Epithelial cell of proximal tubule (primary cell): ENCODE results near the gene ZNF76. TPM values are rescaled to one million over a fixed set of nuclear protein-coding genes. Genes with fewer than 3 reads are reported as not detected.

Experiments
- DNase-seq: peaks from one replicate; pipeline ENCODE4 v3.0.0-alpha.2; 2011; ENCODE audit warnings: low read depth
- H3K4me3 ChIP-seq: 2 replicates; pipeline ENCODE4 v1.5.1; 2011; ENCODE audit warnings: low read depth, mild to moderate bottlenecking, low read length
- total RNA-seq: library from RNA; depleted of rRNA; stranded (reverse); fragments of >200 nt; gene quantifications from 2 replicates; pipeline ENCODE4 v1.2.3, GENCODE V29; 2015
- TF ChIP-seq, protein P1 (sequence below): conservative IDR thresholded peaks from 2 replicates; pipeline ENCODE4 v1.5.1; 2012; ENCODE audit warnings: low read depth, mild to moderate bottlenecking, low read length

ZNF76 gene
- total RNA-seq, 1 donor from 2014 or later = 11.5 TPM

DNA sequence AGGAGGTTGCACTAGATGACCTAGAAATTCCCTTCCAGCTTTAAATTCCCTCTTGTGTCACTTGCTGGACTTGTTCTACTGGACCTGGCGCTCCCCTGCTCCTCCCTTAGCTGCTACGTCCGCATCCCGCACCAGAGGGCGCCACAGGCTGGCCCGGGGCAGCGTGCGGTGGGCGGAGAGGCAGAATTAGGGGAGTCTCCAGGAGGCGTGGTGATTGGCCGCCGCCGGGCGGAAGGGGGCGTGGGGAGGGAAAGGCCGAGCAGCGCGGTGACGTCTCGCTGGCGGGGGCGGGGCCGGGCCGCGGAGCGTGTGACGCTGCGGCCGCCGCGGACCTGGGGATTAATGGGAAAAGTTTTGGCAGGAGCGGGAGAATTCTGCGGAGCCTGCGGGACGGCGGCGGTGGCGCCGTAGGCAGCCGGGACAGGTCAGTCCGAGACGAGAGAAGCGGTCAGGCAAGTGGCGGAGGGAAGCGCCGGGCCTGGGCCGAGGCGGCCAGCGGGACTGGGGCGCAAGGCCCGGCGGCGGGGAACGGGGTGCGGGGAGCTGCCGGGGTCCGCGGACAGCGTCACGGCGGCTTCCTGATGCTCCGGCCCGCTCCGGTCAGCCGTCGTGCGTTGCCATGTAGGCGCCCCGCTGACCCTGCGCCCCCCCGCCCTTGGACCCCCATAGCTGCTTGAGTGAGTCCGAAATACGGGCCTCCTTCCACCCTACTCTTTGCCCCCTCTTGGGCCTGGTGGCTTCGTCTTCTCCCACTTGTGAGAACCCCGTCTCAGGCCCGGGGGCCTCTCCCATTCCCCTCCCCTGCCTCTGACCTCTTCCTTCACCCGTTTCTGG is 82.9 kb downstream of the ZNF76 start, which contains the start of gene PPARD:
Gene PPARD, plus strand, starts transcription at position 301 of the 834 bp plus-strand sequence. CDS start 68,530 bp downstream, outside the sequence.
- no peak for DNase-seq
- TF ChIP-seq, protein P1, sequence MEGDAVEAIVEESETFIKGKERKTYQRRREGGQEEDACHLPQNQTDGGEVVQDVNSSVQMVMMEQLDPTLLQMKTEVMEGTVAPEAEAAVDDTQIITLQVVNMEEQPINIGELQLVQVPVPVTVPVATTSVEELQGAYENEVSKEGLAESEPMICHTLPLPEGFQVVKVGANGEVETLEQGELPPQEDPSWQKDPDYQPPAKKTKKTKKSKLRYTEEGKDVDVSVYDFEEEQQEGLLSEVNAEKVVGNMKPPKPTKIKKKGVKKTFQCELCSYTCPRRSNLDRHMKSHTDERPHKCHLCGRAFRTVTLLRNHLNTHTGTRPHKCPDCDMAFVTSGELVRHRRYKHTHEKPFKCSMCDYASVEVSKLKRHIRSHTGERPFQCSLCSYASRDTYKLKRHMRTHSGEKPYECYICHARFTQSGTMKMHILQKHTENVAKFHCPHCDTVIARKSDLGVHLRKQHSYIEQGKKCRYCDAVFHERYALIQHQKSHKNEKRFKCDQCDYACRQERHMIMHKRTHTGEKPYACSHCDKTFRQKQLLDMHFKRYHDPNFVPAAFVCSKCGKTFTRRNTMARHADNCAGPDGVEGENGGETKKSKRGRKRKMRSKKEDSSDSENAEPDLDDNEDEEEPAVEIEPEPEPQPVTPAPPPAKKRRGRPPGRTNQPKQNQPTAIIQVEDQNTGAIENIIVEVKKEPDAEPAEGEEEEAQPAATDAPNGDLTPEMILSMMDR = peak; percentile 95
- H3K4me3 ChIP-seq = peak within 1 kb of the TSS; percentile 88

- DNase-seq = no peak
- TF ChIP-seq, protein P1 = no peak
- peak overlapping the region; percentile 88 for H3K4me3 ChIP-seq
These were observed 83.7 kb downstream of the ZNF76 start for GRCh38 chr6:35343092-35343834.

- TF ChIP-seq, protein P1 = no peak
- no peak for DNase-seq
These were observed 84.5 kb downstream of the ZNF76 start for GRCh38 chr6:35343835-35344550.

More at GRCh38 chr6:35343835-35344550, 84.5 kb downstream of the ZNF76 start:
- peak overlapping the region; percentile 88 for H3K4me3 ChIP-seq

Other genes starting within 250 kb of the ZNF76 start
- 0.29 TPM in 1 of 2 replicates, not detected in the other for gene TCP11, start 118.4 kb upstream of the ZNF76 start, total RNA-seq
- 0.51 and 1.2 TPM in 2 replicates for gene SCUBE3, start 45.8 kb upstream of the ZNF76 start, total RNA-seq
- 4.2 and 6.0 TPM in 2 replicates for gene DEF6, start 38.1 kb downstream of the ZNF76 start, total RNA-seq
- gene PPARD, start 82.8 kb downstream of the ZNF76 start, total RNA-seq = 8.2 and 10.8 TPM in 2 replicates
- 7.5 and 14.9 TPM in 2 replicates for gene FANCE, start 192.6 kb downstream of the ZNF76 start, total RNA-seq
- 1,618 and 1,772 TPM in 2 replicates for gene RPL10A, start 208.7 kb downstream of the ZNF76 start, total RNA-seq
- gene TEAD3, start 237.3 kb downstream of the ZNF76 start, total RNA-seq = 15.3 and 19.1 TPM in 2 replicates